Activated CD4-positive, alpha-beta memory T cell treated with anti-CD3 and anti-CD28 coated beads for 36 hours (primary cell): Measurements from ENCODE around the gene SCYGR2. TPM values are rescaled to one million over a fixed set of nuclear protein-coding genes. Genes with fewer than 3 reads are reported as not detected.
"Not testable (repeated sequence)": the region's sequence is repeated elsewhere in the genome, so short reads cannot be mapped to it uniquely, and the experiment has no call there.

ENCODE experiments used
- CTCF ChIA-PET: fragments of 350-600 bp; sonication (Branson Sonifier 250); formaldehyde crosslinking; loops from one replicate; lab custom pipeline; 2021; ENCODE audit warnings: antibody characterized with exemption, inconsistent platforms; lab: Charles Lee
- POLR2A ChIA-PET: fragments of 350-600 bp; sonication (Branson Sonifier 250); formaldehyde crosslinking; loops from one replicate; lab custom pipeline; 2021; ENCODE audit warnings: antibody characterized with exemption; lab: Charles Lee
- DNase-seq: peaks from one replicate; pipeline ENCODE4 v3.0.0-alpha.2; 2020
- H3K27ac Mint-ChIP-seq: one replicate; pipeline ENCODE4 v1.8.0; 2021; ENCODE audit warnings: mixed read lengths
- H3K27me3 Mint-ChIP-seq: one replicate; pipeline ENCODE4 v1.8.0; 2021; ENCODE audit warnings: mixed read lengths
- H3K36me3 Mint-ChIP-seq: one replicate; pipeline ENCODE4 v1.8.0; 2021; ENCODE audit warnings: mixed read lengths
- H3K4me1 Mint-ChIP-seq: one replicate; pipeline ENCODE4 v1.8.0; 2021; ENCODE audit warnings: low read depth, mixed read lengths
- H3K4me3 Mint-ChIP-seq: one replicate; pipeline ENCODE4 v1.8.0; 2021; ENCODE audit warnings: mild to moderate bottlenecking, mixed read lengths
- H3K9me3 Mint-ChIP-seq: one replicate; pipeline ENCODE4 v1.8.0; 2021; ENCODE audit warnings: mixed read lengths
- intact Hi-C: fragments of 100-400 bp; cut with micrococcal nuclease; formaldehyde crosslinking; loops from one replicate; pipeline ENCODE4 v1.15.1; 2023
- total RNA-seq, 2 experiments: library from RNA; stranded (reverse); gene quantifications; one replicate each; pipeline ENCODE4 v1.2.3, GENCODE V29; 2021

SCYGR2 gene
- not detected for total RNA-seq

GRCh38 chr2:227598835-227599503 lies at the start of gene SCYGR2:
SCYGR2 (plus strand) TSS chr2:227598893; CDS start chr2:227598893, 0 bp downstream.
- intact Hi-C loops, H3K4me3 Mint-ChIP-seq, DNase-seq, H3K9me3 Mint-ChIP-seq, H3K36me3 Mint-ChIP-seq, H3K4me1 Mint-ChIP-seq, H3K27ac Mint-ChIP-seq, POLR2A ChIA-PET: not testable (repeated sequence)
- peaks cover 16% of the 10 kb centered on the region for H3K27me3 Mint-ChIP-seq
- CTCF ChIA-PET, result interaction anchor here (0.7 kb wide), 1 partner anchor 107 kb away, joined by 3 read pairs; no protein-coding TSS in a partner anchor

- Mint-ChIP-seq H3K36me3 (peaks cover 32% of the 10 kb centered on the region), H3K4me1 (peaks cover 5% of the 10 kb centered on the region), H3K27ac (no peak overlapping the region), H3K9me3 (no peaks in the 10 kb centered on the region), H3K4me3 (no peak overlapping the region), H3K27me3 (no peaks in the 10 kb centered on the region)
- POLR2A ChIA-PET, result no interaction called here
- CTCF ChIA-PET, result no interaction called here
- intact Hi-C loops, result no loop called here
- no peak for DNase-seq
Observed at GRCh38 chr2:227551836-227552235, 46.9 kb upstream of the SCYGR2 start.

- ChIA-PET CTCF (no interaction called here), POLR2A (no interaction called here)
- no peak for DNase-seq
- Mint-ChIP-seq H3K27ac (no peak overlapping the region), H3K9me3 (no peaks in the 10 kb centered on the region), H3K4me3 (no peak overlapping the region), H3K4me1 (no peaks in the 10 kb centered on the region), H3K27me3 (no peaks in the 10 kb centered on the region), H3K36me3 (peaks cover 4% of the 10 kb centered on the region)
- intact Hi-C loops, result no loop called here
Observed at GRCh38 chr2:227562581-227562980, 36.1 kb upstream of the SCYGR2 start.

GRCh38 chr2:227565080-227565479 lies 33.6 kb upstream of the SCYGR2 start:
- Mint-ChIP-seq H3K9me3 (no peaks in the 10 kb centered on the region), H3K27ac (no peak overlapping the region), H3K4me3 (no peak overlapping the region), H3K4me1 (no peaks in the 10 kb centered on the region), H3K27me3 (no peaks in the 10 kb centered on the region), H3K36me3 (peaks cover 2% of the 10 kb centered on the region)
- CTCF ChIA-PET, result interaction anchor here (0.7 to 1.0 kb wide), 2 partner anchors 18 to 159 kb away, joined by 3 read pairs; no protein-coding TSS in a partner anchor
- intact Hi-C loops, result no loop called here
- POLR2A ChIA-PET, result no interaction called here
- DNase-seq, result no peak

GRCh38 chr2:227566012-227566411 lies 32.7 kb upstream of the SCYGR2 start:
- CTCF ChIA-PET, result interaction anchor here (1.1 kb wide), 2 partner anchors 12 to 92 kb away, joined by 3 to 4 read pairs; no protein-coding TSS in a partner anchor
- Mint-ChIP-seq H3K36me3 (peaks cover 2% of the 10 kb centered on the region), H3K27ac (no peak overlapping the region), H3K4me1 (no peaks in the 10 kb centered on the region), H3K9me3 (no peaks in the 10 kb centered on the region), H3K4me3 (no peak overlapping the region), H3K27me3 (no peaks in the 10 kb centered on the region)
- POLR2A ChIA-PET, result no interaction called here
- intact Hi-C loops, result no loop called here
- DNase-seq, result no peak

- intact Hi-C loops, result no loop called here
- no peak for DNase-seq
- no peak overlapping the region for H3K4me3 Mint-ChIP-seq
Observed at GRCh38 chr2:227568852-227569169, 29.9 kb upstream of the SCYGR2 start.

GRCh38 chr2:227570615-227571014 lies 28.1 kb upstream of the SCYGR2 start:
- Mint-ChIP-seq H3K36me3 (peaks cover 2% of the 10 kb centered on the region), H3K4me3 (no peak overlapping the region), H3K9me3 (no peaks in the 10 kb centered on the region), H3K27me3 (no peaks in the 10 kb centered on the region), H3K4me1 (no peaks in the 10 kb centered on the region), H3K27ac (no peak overlapping the region)
- ChIA-PET POLR2A (no interaction called here), CTCF (no interaction called here)
- no peak for DNase-seq
- intact Hi-C loops, result loop anchor here (10.0 kb wide), 1 partner anchor 166 kb away; no protein-coding TSS in a partner anchor

More at GRCh38 chr2:227568852-227569169, 29.9 kb upstream of the SCYGR2 start:
- Mint-ChIP-seq H3K4me1 (no peaks in the 10 kb centered on the region), H3K27me3 (no peaks in the 10 kb centered on the region), H3K36me3 (peaks cover 2% of the 10 kb centered on the region), H3K27ac (no peak overlapping the region), H3K9me3 (no peaks in the 10 kb centered on the region)
- ChIA-PET POLR2A (no interaction called here), CTCF (no interaction called here)

- Mint-ChIP-seq H3K36me3 (no peaks in the 10 kb centered on the region), H3K4me1 (no peaks in the 10 kb centered on the region), H3K27ac (no peak overlapping the region), H3K9me3 (no peaks in the 10 kb centered on the region), H3K27me3 (peaks cover 19% of the 10 kb centered on the region), H3K4me3 (no peak overlapping the region)
- ChIA-PET POLR2A (no interaction called here), CTCF (no interaction called here)
- intact Hi-C loops, result loop anchor here (10.0 kb wide), 1 partner anchor 171 kb away; no protein-coding TSS in a partner anchor
- DNase-seq, result no peak
Observed at GRCh38 chr2:227576110-227576509, 22.6 kb upstream of the SCYGR2 start.

GRCh38 chr2:227576812-227577211 lies 21.9 kb upstream of the SCYGR2 start:
- Mint-ChIP-seq H3K27ac (no peak overlapping the region), H3K36me3 (no peaks in the 10 kb centered on the region), H3K27me3 (peaks cover 23% of the 10 kb centered on the region), H3K4me1 (no peaks in the 10 kb centered on the region), H3K9me3 (no peaks in the 10 kb centered on the region), H3K4me3 (no peak overlapping the region)
- intact Hi-C loops, result loop anchor here (10.0 kb wide), 1 partner anchor 172 kb away; no protein-coding TSS in a partner anchor
- no peak for DNase-seq
- CTCF ChIA-PET, result no interaction called here
- POLR2A ChIA-PET, result no interaction called here

GRCh38 chr2:227577555-227577954 lies 21.1 kb upstream of the SCYGR2 start:
- H3K27me3 Mint-ChIP-seq, result peaks cover 26% of the 10 kb centered on the region
- intact Hi-C loops, result loop anchor here (10.0 kb wide), 1 partner anchor 173 kb away; no protein-coding TSS in a partner anchor
- no peak for DNase-seq
- ChIA-PET POLR2A (no interaction called here), CTCF (no interaction called here)
- H3K36me3 Mint-ChIP-seq, result peaks cover 6% of the 10 kb centered on the region
- H3K4me1 Mint-ChIP-seq, result no peaks in the 10 kb centered on the region
- no peak overlapping the region for H3K4me3 Mint-ChIP-seq
- H3K27ac Mint-ChIP-seq, result no peak overlapping the region
- peaks cover 6% of the 10 kb centered on the region for H3K9me3 Mint-ChIP-seq

GRCh38 chr2:227578642-227579041 lies 20.1 kb upstream of the SCYGR2 start:
- ChIA-PET POLR2A (no interaction called here), CTCF (no interaction called here)
- no peaks in the 10 kb centered on the region for H3K4me1 Mint-ChIP-seq
- H3K4me3 Mint-ChIP-seq, result no peak overlapping the region
- peaks cover 26% of the 10 kb centered on the region for H3K27me3 Mint-ChIP-seq
- H3K9me3 Mint-ChIP-seq, result peaks cover 12% of the 10 kb centered on the region
- H3K27ac Mint-ChIP-seq, result no peak overlapping the region
- peaks cover 10% of the 10 kb centered on the region for H3K36me3 Mint-ChIP-seq
- no peak for DNase-seq
- intact Hi-C loops, result loop anchor here (10.0 kb wide), 1 partner anchor 174 kb away; no protein-coding TSS in a partner anchor

GRCh38 chr2:227579791-227580190 lies 18.9 kb upstream of the SCYGR2 start:
- intact Hi-C loops, result loop anchor here (10.0 kb wide), 1 partner anchor 175 kb away; no protein-coding TSS in a partner anchor
- ChIA-PET POLR2A (interaction anchor here (0.6 kb wide), 1 partner anchor 31 kb away, joined by 3 read pairs; no protein-coding TSS in a partner anchor), CTCF (no interaction called here)
- no peak overlapping the region for H3K4me3 Mint-ChIP-seq
- H3K27me3 Mint-ChIP-seq, result peaks cover 28% of the 10 kb centered on the region
- no peak for DNase-seq
- H3K27ac Mint-ChIP-seq, result no peak overlapping the region
- peaks cover 10% of the 10 kb centered on the region for H3K36me3 Mint-ChIP-seq
- peaks cover 12% of the 10 kb centered on the region for H3K9me3 Mint-ChIP-seq
- H3K4me1 Mint-ChIP-seq, result no peaks in the 10 kb centered on the region
